K562 (cell line): ENCODE data around the gene GANAB. TPM values are rescaled to one million over a fixed set of nuclear protein-coding genes. Genes with fewer than 3 reads are reported as not detected.
A peak's percentile ranks its signal among the peaks of the same experiment; 100 is the strongest.

ENCODE experiments used
- ATAC-seq: fragments of 200-7000 bp; cut with Tn5 transposase; 3 replicates; pipeline ENCODE4 v1.9.1; 2020; ENCODE audit warnings: moderate library complexity
- BruUV-seq: library from RNA; stranded (reverse); fragments of 400-500 nt; replicated peaks from 2 replicates; lab custom pipeline; 2021; lab: Mats Ljungman, UMichigan
- CTCF ChIA-PET: fragments of 300-600 bp; formaldehyde crosslinking; extraction: SDS; loops from one replicate; lab custom pipeline; 2021; ENCODE audit warnings: low intra/inter-chr PET ratio; lab: Yijun Ruan, JAX
- POLR2A ChIA-PET: fragments of 300-600, 350-650 bp; sonication (Branson Sonifier 250); formaldehyde crosslinking; extraction: SDS; loops from one replicate; lab custom pipeline; 2021; ENCODE audit warnings: antibody characterized with exemption, inconsistent platforms; lab: Yijun Ruan, JAX
- DNase-seq, 4 experiments: peaks; one replicate each; pipeline versions ENCODE4 v3.0.0 to v3.0.0-alpha.2; 2011 to 2018; ENCODE audit warnings: low spot score in 3 of 4, mixed read lengths in 3 of 4; ENCODE audit errors: extremely low read depth in 1 of 4
- FAIRE-seq: peaks from 2 replicates; lab custom pipeline; 2011; peaks lifted over from hg19 to GRCh38; lab: Jason Lieb, UNC
- H2AFZ ChIP-seq: 2 replicates; pipeline ENCODE4 v1.6.0; 2011; ENCODE audit warnings: low read depth, low read length, control low read depth, inconsistent platforms
- H3K27ac ChIP-seq: fragments of 200-600 bp; 3 replicates; pipeline ENCODE4 v1.8.0; 2011; ENCODE audit warnings: low read depth, mild to moderate bottlenecking, control low read depth, inconsistent platforms, low read length, moderate library complexity, mixed read lengths; ENCODE audit errors: extremely low read depth
- H3K27me3 ChIP-seq, 2 experiments: fragments of 300-600 bp in 1 of 2; 2 replicates in 1 of 2; 3 replicates in 1 of 2; pipeline versions ENCODE4 v1.6.0 to v1.8.0; 2011; ENCODE audit warnings: inconsistent platforms in 2 of 2, low read length in 2 of 2, mild to moderate bottlenecking in 1 of 2, mixed read lengths in 1 of 2, moderate library complexity in 1 of 2; ENCODE audit not compliant: control insufficient read depth in 2 of 2, insufficient read depth in 2 of 2
- H3K36me3 ChIP-seq: fragments of 300-600 bp; 3 replicates; pipeline ENCODE4 v1.8.0; 2011; ENCODE audit warnings: mild to moderate bottlenecking, low read length, inconsistent platforms; ENCODE audit not compliant: control insufficient read depth, insufficient read depth
- H3K4me1 ChIP-seq, 2 experiments: fragments of 200-600 bp in 1 of 2; replicated peaks in 1 of 2; 2 replicates in 1 of 2; 3 replicates in 1 of 2; pipeline versions ENCODE4 v1.5.1 to v1.8.0; 2011; ENCODE audit warnings: inconsistent platforms in 2 of 2, low read length in 2 of 2, mild to moderate bottlenecking in 1 of 2, mixed read lengths in 1 of 2, moderate library complexity in 1 of 2; ENCODE audit not compliant: control insufficient read depth in 2 of 2, insufficient read depth in 2 of 2
- H3K4me2 ChIP-seq: 2 replicates; pipeline ENCODE4 v1.6.1; 2011; ENCODE audit warnings: low read length, control low read depth, inconsistent platforms, mixed read lengths; ENCODE audit not compliant: insufficient read depth
- H3K4me3 ChIP-seq: fragments of 200-600 bp; sonication (generic), shearing (Covaris generic); 2 replicates; pipeline ENCODE4 v1.5.1; 2016; ENCODE audit warnings: control low read depth, inconsistent platforms
- H3K79me2 ChIP-seq: fragments of 200-600 bp; 3 replicates; pipeline ENCODE4 v1.8.0; 2011; ENCODE audit warnings: low read length, inconsistent platforms; ENCODE audit not compliant: control insufficient read depth, insufficient read depth
- H3K9ac ChIP-seq, 2 experiments: 2 replicates each; pipeline versions ENCODE4 v1.6.0 to v1.6.1; 2011; ENCODE audit warnings: low read depth in 2 of 2, low read length in 2 of 2, control low read depth in 1 of 2, inconsistent platforms in 1 of 2, mild to moderate bottlenecking in 1 of 2, mixed read lengths in 1 of 2; ENCODE audit not compliant: insufficient read depth in 1 of 2
- H3K9me1 ChIP-seq: one replicate; pipeline ENCODE4 v1.6.0; 2011; ENCODE audit warnings: inconsistent platforms, mild to moderate bottlenecking, low read length, moderate library complexity; ENCODE audit not compliant: control insufficient read depth, insufficient read depth
- H3K9me3 ChIP-seq: replicated peaks from 2 replicates; pipeline ENCODE4 v1.5.1; 2011; ENCODE audit warnings: low read depth, low read length, inconsistent platforms; ENCODE audit not compliant: control insufficient read depth, insufficient read depth
- H4K20me1 ChIP-seq: replicated peaks from 2 replicates; pipeline ENCODE4 v1.6.1; 2011; ENCODE audit warnings: low read length, inconsistent platforms, mixed read lengths; ENCODE audit not compliant: control insufficient read depth, insufficient read depth
- CEBPG ChIP-seq, 3 experiments: fragments of 200-800 bp in 1 of 3; sonication (Bioruptor generic) in 1 of 3; sonication (generic) in 1 of 3; formaldehyde crosslinking in 1 of 3; IDR thresholded peaks in 2 of 3; conservative IDR thresholded peaks in 1 of 3; 2 replicates each; pipeline versions ENCODE4 v1.6.1 to v1.8.0; 2016 to 2022; ENCODE audit warnings: missing compliant biosample characterization in 2 of 3, missing genetic modification characterization in 2 of 3, mild to moderate bottlenecking in 1 of 3, missing genetic modification reagents in 1 of 3
- EGR1 ChIP-seq: fragments of 450-650 bp; conservative IDR thresholded peaks from 2 replicates; pipeline ENCODE4 v1.6.1; 2017; ENCODE audit warnings: mild to moderate bottlenecking
- MAX ChIP-seq: sonication (generic); formaldehyde crosslinking; IDR thresholded peaks from 2 replicates; pipeline ENCODE4 v1.9.0; 2022; ENCODE audit warnings: mild to moderate bottlenecking, missing genetic modification reagents
- MEF2D ChIP-seq: conservative IDR thresholded peaks from 2 replicates; pipeline ENCODE4 v1.6.1; 2016; ENCODE audit warnings: low read depth, missing genetic modification characterization, missing compliant biosample characterization
- MIER1 ChIP-seq: fragments of 450-650 bp; IDR thresholded peaks from 2 replicates; pipeline ENCODE4 v1.6.1; 2016; ENCODE audit warnings: antibody characterized with exemption, mild to moderate bottlenecking, low read depth
- NCOA1 ChIP-seq: fragments of 450-650 bp; IDR thresholded peaks from 2 replicates; pipeline ENCODE4 v1.6.1; 2016; ENCODE audit warnings: low read depth
- NFIX ChIP-seq: fragments of 250-450 bp; sonication (Bioruptor Pico); IDR thresholded peaks from 2 replicates; pipeline ENCODE4 v1.4.0; 2020; ENCODE audit warnings: low read depth, mild to moderate bottlenecking, moderate library complexity
- NFYB ChIP-seq: IDR thresholded peaks from 2 replicates; pipeline ENCODE4 v1.6.1; 2011; ENCODE audit warnings: mild to moderate bottlenecking, moderate library complexity; ENCODE audit not compliant: insufficient read length; ENCODE audit errors: extremely low read depth
- PHB ChIP-seq: fragments of 250-450 bp; sonication (Bioruptor Pico); IDR thresholded peaks from 2 replicates; pipeline ENCODE4 v1.5.0; 2021
- POLR2G ChIP-seq: fragments of 200-400 bp; formaldehyde crosslinking; IDR thresholded peaks from 2 replicates; pipeline ENCODE4 v1.6.1; 2017; ENCODE audit warnings: low read depth, mild to moderate bottlenecking, antibody characterized with exemption, low read length, moderate library complexity
- PRPF4 ChIP-seq: fragments of 200-400 bp; formaldehyde crosslinking; IDR thresholded peaks from one replicate; pipeline ENCODE4 v1.6.1; 2017; ENCODE audit warnings: low read length, low read depth, mild to moderate bottlenecking; ENCODE audit not compliant: insufficient read depth, poor library complexity, severe bottlenecking
- SFPQ ChIP-seq: fragments of 200-400 bp; formaldehyde crosslinking; IDR thresholded peaks from 2 replicates; pipeline ENCODE4 v1.6.1; 2017; ENCODE audit warnings: mild to moderate bottlenecking, low read depth, low read length, moderate library complexity
- STAG1 ChIP-seq: sonication (generic); formaldehyde crosslinking; IDR thresholded peaks from 2 replicates; pipeline ENCODE4 v1.5.0; 2020; ENCODE audit warnings: missing genetic modification reagents, borderline replicate concordance
- ZNF197 ChIP-seq: fragments of 200-800 bp; sonication (Bioruptor generic); IDR thresholded peaks from 2 replicates; pipeline ENCODE4 v1.6.1; 2016; ENCODE audit warnings: low read depth, missing genetic modification characterization, missing compliant biosample characterization
- WGBS: fragments of 100-300 bp; shearing (Covaris generic); methylation state at CpG from one replicate; pipeline ENCODE4 v1.1.6; 2016; ENCODE audit warnings: low coverage, mixed read lengths; ENCODE audit not compliant: insufficient coverage; ENCODE audit errors: missing lambda C conversion rate; 5-methylcytosine and 5-hydroxymethylcytosine counted together
- in situ Hi-C: fragments of 300-500 bp; cut with MboI; formaldehyde crosslinking; loops from 4 replicates; pipeline ENCODE4 v1.15.0; 2018; ENCODE audit warnings: inconsistent platforms, mixed read lengths
- intact Hi-C: fragments of 100-400 bp; cut with micrococcal nuclease; formaldehyde crosslinking; loops from 2 replicates; pipeline ENCODE4 v1.14.2; 2022
- polyA plus RNA-seq, 8 experiments: library from polyadenylated mRNA; depleted of rRNA in 4 of 8; stranded (reverse) in 5 of 8; unstranded in 3 of 8; fragments of >200 nt; fragmentation: Nextera tagmentation in 2 of 8; fragmentation: Illumina TruSeq in 1 of 8; extraction: Ambion mirVana in 2 of 8; extraction: Trizol in 1 of 8; gene quantifications; 2 replicates each; pipeline versions ENCODE4 v1.2.1 to v1.2.3, GENCODE V29; 2011 to 2014; ENCODE audit warnings: inconsistent platforms in 1 of 8, missing spikeins in 1 of 8
- total RNA-seq, 7 experiments: library from RNA; depleted of rRNA in 6 of 7; stranded (reverse); fragments of >200 nt in 6 of 7; fragmentation: Illumina TruSeq in 2 of 7; extraction: Trizol in 2 of 7; gene quantifications; 2 replicates each; pipeline versions ENCODE4 v1.2.1 to v1.2.3, GENCODE V29; 2011 to 2021; ENCODE audit warnings: low replicate concordance in 1 of 7

The GANAB gene
- total and polyA plus RNA-seq, 9 of the 15 experiments (the other 6 are each of a cell fraction or from before 2014, with no cell fraction given), result 6.5 to 284 (median 161) TPM

DNA sequence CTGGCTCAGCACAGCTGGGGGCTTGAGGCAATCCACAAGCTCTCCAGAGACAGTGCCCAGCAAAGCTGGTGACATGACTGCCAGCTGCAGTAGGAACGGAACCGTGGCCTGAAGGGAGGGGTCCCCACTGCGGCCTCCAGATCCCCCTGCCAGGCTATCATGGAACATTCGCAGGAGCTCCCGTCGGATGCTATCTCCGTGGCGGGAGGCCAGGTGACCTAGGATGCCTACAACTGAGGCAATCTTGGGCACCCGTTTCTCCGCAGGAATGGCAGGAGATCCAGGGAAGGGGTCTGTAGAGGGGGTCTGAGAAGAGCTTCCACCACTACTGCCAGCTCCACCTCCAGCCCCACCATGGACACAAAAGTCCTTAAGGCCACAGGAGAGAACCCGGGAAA, 2.6 kb upstream of the GANAB start:
- Histone ChIP-seq H3K4me1 (peaks cover 15 to 46% of the 10 kb centered on the region in 2 experiments), H3K27me3 (no peaks in the 10 kb centered on the region)
- TF ChIP-seq NCOA1, result no peak
- TF ChIP-seq STAG1 (CRISPR knock-in tag), result no peak
- no peak for TF ChIP-seq ZNF197
- TF ChIP-seq PRPF4, result no peak
- TF ChIP-seq PHB (CRISPR knock-in tag), result no peak
- no peak for TF ChIP-seq SFPQ
- TF ChIP-seq POLR2G, result no peak
- no peak for TF ChIP-seq NFIX
- no peak for TF ChIP-seq MEF2D (tag)
- TF ChIP-seq MIER1, result no peak
- TF ChIP-seq CEBPG (CRISPR knock-in tag; IDR thresholded peaks at IDR 0.05), result no peak
- TF ChIP-seq CEBPG (tag; conservative IDR thresholded peaks at IDR 0.05 in 1 of 2, IDR thresholded peaks at IDR 0.05 in 1 of 2), result no peak
- TF ChIP-seq NFYB, result no peak
- TF ChIP-seq EGR1, result no peak
- no peak for TF ChIP-seq MAX (CRISPR knock-in tag)
- TF ChIP-seq, all 486 proteins: peak for 0
- Histone ChIP-seq H3K36me3 (peaks cover 57% of the 10 kb centered on the region), H3K9me1 (no peaks in the 10 kb centered on the region), H2AFZ (no peak overlapping the region), H4K20me1 (peaks cover 20% of the 10 kb centered on the region), H3K9ac (peak overlapping the region in 1 of 2 experiments; percentile 15; a peak in 2 of 4 replicates), H3K9me3 (no peaks in the 10 kb centered on the region), H3K4me2 (no peak overlapping the region), H3K27ac (no peak overlapping the region), H3K4me3 (no peak overlapping the region), H3K79me2 (peaks cover 59% of the 10 kb centered on the region)
- DNase-seq, result no peak
- FAIRE-seq, result no peak
- ChIA-PET CTCF (no interaction called here), POLR2A (interaction anchor here (0.6 to 2.8 kb wide), 7 partner anchors 8 to 58 kb away, joined by 3 to 40 read pairs (median 5); partner anchors contain the start of genes C11orf98, CSKMT, LBHD1 and TUT1)
- WGBS, result 99% methylated on average over 10 of the region's 11 CpGs
- ATAC-seq, result no peak
- in situ Hi-C loops (no loop called here), intact Hi-C loops (no loop called here)
- BruUV-seq, result no TSS peak
